Osteocyte (in vitro differentiated cells): ENCODE data around the gene NXN. TPM values are rescaled to one million over a fixed set of nuclear protein-coding genes. Genes with fewer than 3 reads are reported as not detected.

Experiments
- DNase-seq: peaks from one replicate; pipeline ENCODE4 v3.0.0; 2021; ENCODE audit warnings: mixed read lengths; ENCODE audit not compliant: unreplicated experiment; ENCODE audit errors: extremely low spot score
- H3K27ac Mint-ChIP-seq: one replicate; pipeline ENCODE4 v1.8.0; 2021; ENCODE audit warnings: mild to moderate bottlenecking, mixed read lengths; ENCODE audit not compliant: unreplicated experiment
- H3K27me3 Mint-ChIP-seq: one replicate; pipeline ENCODE4 v1.8.0; 2021; ENCODE audit warnings: mixed read lengths; ENCODE audit not compliant: unreplicated experiment
- H3K36me3 Mint-ChIP-seq: one replicate; pipeline ENCODE4 v1.8.0; 2021; ENCODE audit warnings: mixed read lengths; ENCODE audit not compliant: unreplicated experiment
- H3K4me1 Mint-ChIP-seq: one replicate; pipeline ENCODE4 v1.8.0; 2021; ENCODE audit warnings: mixed read lengths; ENCODE audit not compliant: unreplicated experiment
- H3K4me3 Mint-ChIP-seq: one replicate; pipeline ENCODE4 v1.8.0; 2021; ENCODE audit warnings: mild to moderate bottlenecking, moderate library complexity, mixed read lengths; ENCODE audit not compliant: unreplicated experiment
- H3K9me3 Mint-ChIP-seq: one replicate; pipeline ENCODE4 v1.8.0; 2021; ENCODE audit warnings: mixed read lengths; ENCODE audit not compliant: unreplicated experiment
- CTCF ChIP-seq: fragments of 200-600 bp; sonication (generic); IDR thresholded peaks from 2 replicates; pipeline ENCODE4 v1.5.0; 2021; ENCODE audit warnings: antibody characterized with exemption, mild to moderate bottlenecking, moderate library complexity
- total RNA-seq: library from RNA; stranded (reverse); gene quantifications from 2 replicates; pipeline ENCODE4 v1.2.1, GENCODE V29; 2021

The NXN gene
- total RNA-seq, 1 donor from 2014 or later: 123 TPM

- no peaks in the 10 kb centered on the region for H3K9me3 Mint-ChIP-seq
Measured at GRCh38 chr17:885971-886571, 93.5 kb downstream of the NXN start.

GRCh38 chr17:883586-883962 is 96.0 kb downstream of the NXN start:
- peaks cover 82% of the 10 kb centered on the region for H3K4me1 Mint-ChIP-seq
- H3K36me3 Mint-ChIP-seq: no peaks in the 10 kb centered on the region
- H3K4me3 Mint-ChIP-seq: peak overlapping the region; percentile 4
- TF ChIP-seq CTCF: no peak
- no peaks in the 10 kb centered on the region for H3K9me3 Mint-ChIP-seq
- no peak for DNase-seq
- peak overlapping the region; percentile 91 for H3K27ac Mint-ChIP-seq
- no peaks in the 10 kb centered on the region for H3K27me3 Mint-ChIP-seq

More at GRCh38 chr17:885971-886571, 93.5 kb downstream of the NXN start:
- H3K4me3 Mint-ChIP-seq: no peak overlapping the region
- no peak for DNase-seq
- TF ChIP-seq CTCF: no peak
- H3K36me3 Mint-ChIP-seq: peaks cover 3% of the 10 kb centered on the region
- peak overlapping the region; percentile 18 for H3K27ac Mint-ChIP-seq
- H3K27me3 Mint-ChIP-seq: no peaks in the 10 kb centered on the region
- peaks cover 80% of the 10 kb centered on the region for H3K4me1 Mint-ChIP-seq

- DNase-seq: no peak
- Mint-ChIP-seq H3K36me3 (no peaks in the 10 kb centered on the region), H3K4me1 (peaks cover 80% of the 10 kb centered on the region), H3K4me3 (peak overlapping the region; percentile 48), H3K27me3 (no peaks in the 10 kb centered on the region), H3K27ac (peak overlapping the region; percentile 91), H3K9me3 (no peaks in the 10 kb centered on the region)
- TF ChIP-seq CTCF: no peak
Measured at GRCh38 chr17:882827-883585, 96.6 kb downstream of the NXN start.

- no peaks in the 10 kb centered on the region for H3K9me3 Mint-ChIP-seq
- H3K27ac Mint-ChIP-seq: peak overlapping the region; percentile 91
- H3K27me3 Mint-ChIP-seq: no peaks in the 10 kb centered on the region
- no peak for DNase-seq
- peak overlapping the region; percentile 19 for H3K4me3 Mint-ChIP-seq
- no peaks in the 10 kb centered on the region for H3K36me3 Mint-ChIP-seq
- H3K4me1 Mint-ChIP-seq: peaks cover 77% of the 10 kb centered on the region
- no peak for TF ChIP-seq CTCF
Measured at GRCh38 chr17:881778-882177, 97.8 kb downstream of the NXN start.
